HG03039 (cell line): Measurements from ENCODE around the gene SPECC1.
A peak's percentile ranks its signal among the peaks of the same experiment; 100 is the strongest.
"Not testable (repeated sequence)": the region's sequence is repeated elsewhere in the genome, so short reads cannot be mapped to it uniquely, and the experiment has no call there.

Experiments
- ATAC-seq: cut with Tn5 transposase; IDR thresholded peaks from one replicate; pipeline ENCODE4 v1.9.1; 2021; ENCODE audit warnings: mild to moderate bottlenecking, moderate library complexity; ENCODE audit not compliant: unreplicated experiment

SPECC1 gene

DNA sequence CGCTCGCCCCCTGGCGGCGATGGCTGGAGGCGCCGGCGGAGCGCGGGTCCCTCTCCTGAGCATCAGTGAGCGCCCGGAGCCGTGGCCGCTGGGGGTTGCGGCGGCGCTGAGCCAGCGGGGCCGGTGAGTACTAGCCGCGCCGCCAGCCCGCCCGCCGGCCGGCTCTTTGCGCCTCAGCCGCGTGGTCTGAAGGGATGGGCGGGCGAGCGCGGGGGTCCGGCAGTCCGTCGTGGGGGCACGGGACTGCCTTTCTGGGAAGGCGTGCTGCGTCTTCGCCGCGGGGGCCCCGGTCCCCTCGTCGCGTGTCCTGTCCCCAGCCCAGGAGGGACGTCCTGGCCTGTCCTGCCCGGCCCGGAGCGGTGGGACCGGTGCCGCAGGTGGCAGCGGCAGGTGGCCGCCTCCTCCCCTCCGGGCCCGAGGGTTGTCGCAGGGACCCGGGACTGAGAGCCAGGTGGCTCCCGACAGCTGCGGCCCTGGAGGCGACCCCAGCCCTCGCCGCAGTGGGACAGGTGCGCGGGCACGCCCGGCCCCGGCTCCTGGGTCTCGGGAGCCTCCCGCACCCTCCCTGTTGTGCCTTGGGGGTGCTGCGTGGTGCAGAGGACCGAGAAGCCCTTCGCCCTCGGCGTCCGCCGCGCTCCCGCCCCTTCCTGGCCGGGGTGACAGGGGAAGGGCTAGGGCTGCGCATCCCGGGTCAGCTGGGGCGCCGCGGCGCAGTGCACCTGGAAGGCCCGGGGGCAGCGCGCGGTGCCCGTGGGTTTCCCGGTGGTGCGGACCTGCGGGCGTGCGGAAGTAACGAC lies at the start of gene SPECC1:
Gene SPECC1 (plus strand): TSS at position 58 of the 797 bp plus-strand sequence. CDS start 87,293 bp downstream, outside the sequence.
- peak; percentile 91 for ATAC-seq

GRCh38 chr17:19962954-19963353 lies 46.2 kb upstream of the SPECC1 start:
- not testable (repeated sequence) for ATAC-seq

DNA sequence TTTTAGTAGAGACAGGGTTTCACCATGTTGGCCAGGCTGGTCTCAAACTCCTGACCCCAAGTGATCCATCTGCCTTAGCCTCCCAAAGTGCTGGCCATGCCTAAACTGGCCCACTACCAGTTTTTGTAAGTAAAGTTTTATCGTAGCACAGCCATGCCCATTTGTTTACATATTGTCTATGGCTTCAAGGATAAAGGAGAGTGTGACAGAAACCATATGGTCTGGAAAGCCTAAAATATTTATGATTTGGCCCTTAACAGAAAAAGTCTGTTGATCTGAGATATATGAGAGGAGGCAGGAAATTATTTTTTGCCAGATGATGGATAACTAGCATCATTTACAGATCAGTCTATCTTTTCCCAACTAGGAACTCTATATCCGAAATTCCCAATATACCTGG lies 36.0 kb upstream of the SPECC1 start:
- no peak for ATAC-seq

DNA sequence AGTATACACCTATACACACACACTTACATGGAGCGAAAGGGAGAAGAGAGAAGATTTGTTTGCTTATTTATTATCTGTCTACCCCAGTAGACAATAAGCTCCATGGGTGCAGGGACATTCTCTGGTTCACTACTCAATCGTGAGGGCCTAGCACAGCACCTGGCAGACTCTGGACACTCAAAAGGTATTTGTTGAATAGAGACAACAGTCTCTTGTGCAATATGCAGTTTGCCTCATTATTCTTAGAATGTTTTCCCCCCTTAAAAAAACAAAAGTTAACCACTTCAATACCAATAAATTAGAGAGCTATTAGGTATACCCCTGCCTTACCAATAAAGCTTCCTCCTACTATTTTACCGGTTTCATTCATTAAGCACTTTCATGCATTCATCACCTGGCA lies 33.6 kb upstream of the SPECC1 start:
- no peak for ATAC-seq

GRCh38 chr17:19977293-19978208 lies 31.6 kb upstream of the SPECC1 start, which contains the start of gene AKAP10:
Gene AKAP10 (minus strand): TSS chr17:19977828. CDS start chr17:19977679, 149 bp downstream.
- ATAC-seq = peak; percentile 87

- no peak for ATAC-seq
Measured at GRCh38 chr17:19978209-19978802, 30.9 kb upstream of the SPECC1 start.

DNA sequence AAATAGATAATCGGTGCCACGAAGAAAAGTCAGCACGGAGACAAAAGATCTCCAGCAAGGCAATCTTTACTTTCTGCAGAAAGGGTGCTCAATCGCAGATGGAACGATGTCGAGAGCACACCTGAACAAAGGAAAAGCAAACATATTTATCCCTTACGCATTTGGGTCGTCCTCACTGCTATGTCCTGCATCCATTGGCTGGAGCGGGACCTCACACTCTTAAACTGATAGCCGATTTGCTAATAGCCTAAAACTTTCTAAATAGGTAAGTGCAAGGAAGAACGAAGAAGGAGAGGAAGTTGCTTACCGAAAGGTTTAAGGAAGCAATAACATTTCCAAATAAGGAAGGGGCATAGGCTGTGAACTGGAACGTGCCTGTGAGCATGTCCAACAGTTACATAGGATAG lies 30.4 kb upstream of the SPECC1 start:
- no peak for ATAC-seq

DNA sequence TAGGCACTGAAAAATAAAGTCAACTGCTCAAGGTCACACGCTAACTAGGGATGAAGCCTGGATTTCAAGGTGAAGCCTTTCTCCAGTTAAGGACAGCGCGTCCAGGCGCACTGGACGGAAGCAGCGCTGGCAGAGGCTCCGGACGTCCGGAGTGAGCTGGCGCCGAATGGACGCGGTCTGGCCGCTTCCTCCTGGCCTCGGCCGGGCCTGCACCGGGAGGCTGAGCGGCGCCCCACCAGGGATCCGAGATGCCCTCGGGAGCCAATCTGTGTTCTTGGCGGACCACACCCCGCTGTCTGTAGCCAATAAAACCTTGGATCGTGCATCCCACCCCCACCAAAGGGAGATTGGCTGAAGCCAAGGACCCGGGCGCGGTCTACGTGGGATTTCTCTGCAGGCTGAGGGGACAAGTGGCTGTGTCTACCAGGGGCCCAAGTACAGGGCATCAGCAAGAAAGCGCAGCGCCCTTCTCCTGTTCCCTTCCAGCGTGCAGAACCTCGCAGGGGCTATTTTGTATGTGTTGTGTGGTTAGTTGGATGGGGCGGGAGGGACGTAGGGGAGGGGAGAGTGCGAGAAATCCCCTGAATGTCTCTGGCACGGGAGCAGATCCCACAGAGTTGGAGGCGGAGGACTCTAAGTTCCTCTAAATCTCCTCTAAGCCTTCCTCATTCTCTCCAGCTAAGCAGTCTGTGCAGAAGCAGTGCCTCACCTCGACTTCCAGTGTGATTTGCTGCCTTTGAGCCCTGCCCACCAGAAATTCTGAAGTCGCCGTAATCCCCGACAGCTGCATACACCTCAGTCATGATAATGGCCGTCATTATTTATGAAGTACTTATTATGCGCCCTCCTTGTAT lies 29.0 kb upstream of the SPECC1 start:
- no peak for ATAC-seq

DNA sequence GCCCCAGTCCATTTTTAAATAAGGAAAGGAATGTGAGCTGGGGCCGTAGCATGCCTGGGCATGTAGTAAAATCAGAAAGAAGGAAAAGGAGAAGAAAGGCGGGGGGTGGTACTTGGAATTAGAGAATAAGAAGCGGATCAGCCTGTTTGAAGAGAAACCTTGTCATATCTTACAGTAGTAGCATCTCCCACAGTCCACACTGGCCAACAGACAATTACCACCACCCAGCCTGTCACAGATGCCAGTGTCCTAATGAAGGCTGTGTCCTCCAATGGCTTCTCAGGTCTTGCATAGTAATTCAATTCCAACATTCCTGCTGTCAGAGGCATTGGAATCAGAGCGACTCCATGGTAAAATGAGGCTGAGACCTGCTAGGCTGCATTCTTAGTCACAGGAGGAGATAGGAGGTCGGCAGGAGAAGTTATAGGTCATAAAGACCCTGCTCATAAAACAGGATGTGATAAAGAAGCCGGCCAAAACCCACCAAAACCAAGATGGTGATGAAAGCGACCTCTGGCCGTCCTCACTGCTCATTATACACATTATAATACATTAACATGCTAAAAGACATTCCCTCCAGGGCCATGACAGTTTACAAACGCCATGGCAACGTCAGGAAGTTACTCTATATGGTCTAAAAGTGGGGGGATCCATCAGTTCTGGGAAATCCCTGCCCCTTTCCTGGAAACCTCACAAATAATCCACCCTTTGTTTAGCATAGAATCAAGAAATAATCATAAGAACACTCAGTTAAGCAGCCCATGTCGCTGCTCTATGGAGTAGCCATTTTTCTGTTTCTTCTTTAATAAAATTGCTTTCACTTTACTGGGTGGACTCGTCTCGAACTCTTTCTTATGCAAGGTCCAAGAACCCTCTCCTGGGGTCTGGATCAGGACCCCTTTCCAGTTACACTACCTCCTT lies 22.0 kb upstream of the SPECC1 start:
- ATAC-seq = no peak

DNA sequence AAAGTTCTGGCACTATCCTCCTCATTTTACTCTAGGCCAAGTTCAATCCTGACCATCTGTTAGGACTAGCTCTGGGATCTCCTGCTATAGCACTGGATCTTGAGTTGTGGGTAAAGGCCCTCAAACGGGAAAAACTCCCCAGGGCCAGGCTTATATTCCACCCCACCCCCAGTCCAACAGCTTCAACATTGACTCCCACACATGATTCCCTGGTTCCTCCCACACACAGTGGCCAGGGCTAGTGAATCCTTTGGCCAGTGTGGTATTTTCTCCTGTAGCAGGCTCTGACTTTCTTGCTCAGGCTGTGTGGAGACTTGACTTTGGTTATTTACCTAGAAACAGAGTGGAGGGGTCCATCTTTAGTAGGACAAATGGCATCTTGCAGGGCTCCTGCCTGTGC lies 21.3 kb upstream of the SPECC1 start:
- ATAC-seq = no peak

- no peak for ATAC-seq
Measured at GRCh38 chr17:19991252-19991885, 17.8 kb upstream of the SPECC1 start.

- peak; percentile 64 for ATAC-seq
Measured at GRCh38 chr17:19992803-19993713, 16.1 kb upstream of the SPECC1 start.

- ATAC-seq = no peak
Measured at GRCh38 chr17:19996086-19996485, 13.1 kb upstream of the SPECC1 start.

GRCh38 chr17:19996502-19996901 lies 12.7 kb upstream of the SPECC1 start:
- ATAC-seq = no peak

DNA sequence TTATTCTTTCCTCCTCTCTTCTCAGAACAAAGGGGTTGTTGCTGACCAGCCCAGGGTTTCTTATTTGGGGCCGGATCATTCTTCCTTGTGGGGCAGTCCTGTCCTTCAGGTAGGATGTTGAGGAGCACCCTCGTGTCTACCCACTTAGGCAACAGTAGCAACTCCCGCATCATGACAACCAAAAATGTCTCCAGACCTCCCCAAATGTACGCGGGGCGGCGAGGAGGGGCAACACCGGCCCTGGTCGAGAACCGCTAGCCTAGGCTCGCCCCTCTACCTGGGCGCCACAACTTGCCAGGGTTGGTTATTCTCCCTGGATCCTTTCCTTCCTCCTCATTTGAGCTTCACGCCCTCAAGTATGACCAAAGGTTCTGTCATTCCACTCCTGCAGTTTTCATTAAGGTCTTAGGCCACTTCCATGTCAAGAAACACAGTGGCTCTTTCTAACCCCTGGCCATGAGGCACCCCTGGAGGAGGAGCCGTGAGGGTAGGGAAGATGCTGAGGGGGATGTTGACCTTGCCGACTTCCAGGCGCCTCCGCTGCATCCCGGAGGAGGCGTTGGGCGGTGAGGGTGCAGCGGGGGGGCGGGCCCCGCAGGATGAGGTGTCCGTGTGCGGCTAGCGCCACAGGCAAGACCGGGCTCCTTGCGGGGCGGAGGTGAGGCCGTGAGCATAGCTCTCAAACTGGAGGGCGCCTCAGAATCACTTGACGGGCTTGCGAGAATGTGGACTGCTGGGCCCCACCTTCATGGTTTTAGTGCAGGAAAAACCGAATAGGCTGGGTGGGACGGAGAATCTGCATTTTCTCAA lies 712 bp upstream of the SPECC1 start:
- ATAC-seq = no peak

DNA sequence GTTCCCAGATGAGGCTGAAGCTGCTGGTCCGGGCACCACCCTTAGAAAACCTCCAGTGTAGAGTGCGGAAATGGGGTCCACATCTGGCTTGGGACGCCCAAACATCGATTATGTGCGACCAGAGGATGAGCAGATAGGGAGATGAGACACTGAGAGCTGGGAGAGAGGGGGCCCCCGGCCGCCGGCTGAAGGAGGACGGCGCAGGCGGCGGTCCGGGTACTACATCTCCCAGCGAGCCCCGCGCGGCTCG lies 182 bp upstream of the SPECC1 start:
- peak; percentile 17 for ATAC-seq
